Inflammatory macrophage treated with lipopolysaccharide for 1 hour (primary cell): Measurements from ENCODE around the gene TMEM151B.
A peak's percentile ranks its signal among the peaks of the same experiment; 100 is the strongest.
"Not testable (repeated sequence)": the region's sequence is repeated elsewhere in the genome, so short reads cannot be mapped to it uniquely, and the experiment has no call there.

ENCODE experiments used
- DNase-seq, 2 donors: peaks; one replicate each; pipeline ENCODE4 v3.0.0-alpha.2; 2020 to 2022

Gene TMEM151B

GRCh38 chr6:44339763-44340625, 69.7 kb downstream of the TMEM151B start:
- peak in 1 of 2 donors; percentile 58 for DNase-seq

- DNase-seq, result no peak
Measured at GRCh38 chr6:44341095-44341890, 71.0 kb downstream of the TMEM151B start.

GRCh38 chr6:44342052-44342451, 71.8 kb downstream of the TMEM151B start:
- DNase-seq, result peak in 1 of 2 donors; percentile 39

GRCh38 chr6:44342489-44342888, 72.2 kb downstream of the TMEM151B start, which contains the start of gene SPATS1:
SPATS1 (plus strand) TSS chr6:44342650; CDS start chr6:44343096, 446 bp downstream.
- no peak for DNase-seq

GRCh38 chr6:44346818-44347217, 76.6 kb downstream of the TMEM151B start:
- DNase-seq, result not testable (repeated sequence)

- DNase-seq, result peak; percentile 31 to 72
Measured at GRCh38 chr6:44349904-44350649, 79.8 kb downstream of the TMEM151B start.

GRCh38 chr6:44350650-44350994, 80.4 kb downstream of the TMEM151B start:
- DNase-seq, result not testable (repeated sequence)

GRCh38 chr6:44352259-44352658, 82.0 kb downstream of the TMEM151B start:
- DNase-seq, result no peak

- no peak for DNase-seq
Measured at GRCh38 chr6:44353336-44353735, 83.1 kb downstream of the TMEM151B start.

- no peak for DNase-seq
Measured at GRCh38 chr6:44355640-44356039, 85.4 kb downstream of the TMEM151B start.

GRCh38 chr6:44356487-44356886, 86.2 kb downstream of the TMEM151B start:
- peak; percentile 41 to 62 for DNase-seq
